Esophagus muscularis mucosa (tissue), 4 donors: ENCODE results near the gene BRINP1. TPM values are rescaled to one million over a fixed set of nuclear protein-coding genes. Genes with fewer than 3 reads are reported as not detected.
A peak's percentile ranks its signal among the peaks of the same experiment; 100 is the strongest.
"Not testable (repeated sequence)": the region's sequence is repeated elsewhere in the genome, so short reads cannot be mapped to it uniquely, and the experiment has no call there.

Experiments used
- DNase-seq: peaks from one replicate; pipeline ENCODE4 v3.0.0-alpha.2; 2017; ENCODE audit errors: extremely low spot score
- H3K27ac ChIP-seq, 4 donors: fragments of 200-600 bp; sonication (generic); replicated peaks in 1 of 4; 1 replicate in 3 of 4; 2 replicates in 1 of 4; pipeline ENCODE4 v1.5.1; 2016 to 2019; ENCODE audit warnings: mild to moderate bottlenecking in 1 of 4
- H3K27me3 ChIP-seq, 4 donors: fragments of 200-600 bp; sonication (generic); one replicate each; pipeline versions ENCODE4 v1.5.1 to v1.6.0; 2016 to 2019
- H3K36me3 ChIP-seq, 4 donors: fragments of 200-600 bp; sonication (generic); one replicate each; pipeline ENCODE4 v1.5.1; 2016 to 2019
- H3K4me1 ChIP-seq, 4 donors: fragments of 200-600 bp; sonication (generic); one replicate each; pipeline ENCODE4 v1.5.1; 2016 to 2019
- H3K4me3 ChIP-seq, 4 donors: fragments of 200-600 bp; sonication (generic); 1 replicate in 2 of 4; 2 replicates in 2 of 4; pipeline ENCODE4 v1.5.1; 2016 to 2019; ENCODE audit warnings: mild to moderate bottlenecking in 4 of 4, moderate library complexity in 1 of 4
- H3K9me3 ChIP-seq, 4 donors: fragments of 200-600 bp; sonication (generic); 1 replicate in 3 of 4; 2 replicates in 1 of 4; pipeline ENCODE4 v1.5.1; 2016 to 2019
- CTCF ChIP-seq, 3 experiments: fragments of 200-600 bp in 2 of 3; fragments of 450-650 bp in 1 of 3; sonication (generic) in 2 of 3; IDR thresholded peaks; one replicate each; pipeline ENCODE4 v1.5.1; 2017 to 2019; ENCODE audit warnings: antibody characterized with exemption in 3 of 3, mild to moderate bottlenecking in 2 of 3, moderate library complexity in 1 of 3
- EP300 ChIP-seq: sonication (generic); formaldehyde crosslinking; IDR thresholded peaks from one replicate; pipeline ENCODE4 v1.6.1; 2017; ENCODE audit warnings: antibody characterized with exemption
- POLR2A ChIP-seq: fragments of 450-650 bp; IDR thresholded peaks from one replicate; pipeline ENCODE4 v1.6.1; 2017; ENCODE audit warnings: antibody characterized with exemption, moderate library complexity, mild to moderate bottlenecking, low read depth
- POLR2AphosphoS5 ChIP-seq, 2 donors: sonication (generic); formaldehyde crosslinking; IDR thresholded peaks; one replicate each; pipeline ENCODE4 v1.6.1; 2017; ENCODE audit warnings: antibody characterized with exemption in 2 of 2
- WGBS: methylation state at CpG from one replicate; pipeline ENCODE4 v1.1.5; 2018; 5-methylcytosine and 5-hydroxymethylcytosine counted together
- intact Hi-C: fragments of 100-400 bp; cut with DNase I; formaldehyde crosslinking; loops from one replicate; pipeline ENCODE4 v1.15.1; 2023
- total RNA-seq, 4 donors: library from RNA; depleted of rRNA; stranded (reverse); fragments of >200 nt; gene quantifications; one replicate each; pipeline versions ENCODE4 v1.1.0 to v1.2.1, GENCODE V29; 2016

The BRINP1 gene
- total RNA-seq, 4 donors from 2014 or later, result not detected

- intact Hi-C loops, result no loop called here
- TF ChIP-seq CTCF (IDR thresholded peaks at IDR 0.05) (no peak), POLR2AphosphoS5 (IDR thresholded peaks at IDR 0.05) (no peak), POLR2A (no peak), EP300 (no peak)
- H3K9me3 ChIP-seq, result no peaks in the 10 kb centered on the region
- H3K36me3 ChIP-seq, result no peaks in the 10 kb centered on the region
- DNase-seq, result no peak
- H3K4me1 ChIP-seq, result no peaks in the 10 kb centered on the region
- 85% methylated on average over 8 of the region's 9 CpGs for WGBS
- no peak overlapping the region for H3K27ac ChIP-seq
- no peak overlapping the region for H3K4me3 ChIP-seq
- no peaks in the 10 kb centered on the region for H3K27me3 ChIP-seq
Observed at GRCh38 chr9:119177196-119177595, 192.0 kb downstream of the BRINP1 start.

GRCh38 chr9:119175581-119175980, 193.7 kb downstream of the BRINP1 start:
- no peaks in the 10 kb centered on the region for H3K4me1 ChIP-seq
- no peak overlapping the region for H3K27ac ChIP-seq
- DNase-seq, result no peak
- WGBS, result 64% methylated on average over 1 of the region's 1 CpG
- TF ChIP-seq POLR2AphosphoS5 (IDR thresholded peaks at IDR 0.05) (no peak), EP300 (no peak), CTCF (IDR thresholded peaks at IDR 0.05) (no peak), POLR2A (no peak)
- H3K36me3 ChIP-seq, result no peaks in the 10 kb centered on the region
- H3K27me3 ChIP-seq, result no peaks in the 10 kb centered on the region
- H3K4me3 ChIP-seq, result no peak overlapping the region
- intact Hi-C loops, result no loop called here
- H3K9me3 ChIP-seq, result no peaks in the 10 kb centered on the region

- H3K4me3 ChIP-seq, result peak overlapping the region in 3 of 4 donors; percentile 7 to 30 (median 19)
- H3K36me3 ChIP-seq, H3K27me3 ChIP-seq, DNase-seq, H3K4me1 ChIP-seq, H3K9me3 ChIP-seq, H3K27ac ChIP-seq, intact Hi-C loops: not testable (repeated sequence)
- 18% methylated on average over 16 of the region's 27 CpGs for WGBS
Observed at GRCh38 chr9:119169222-119169621, 200.0 kb downstream of the BRINP1 start.

GRCh38 chr9:119167876-119168275, 201.4 kb downstream of the BRINP1 start:
- Histone ChIP-seq H3K36me3 (no peaks in the 10 kb centered on the region), H3K27me3 (peaks cover 0 to 4% (median 0%) of the 10 kb centered on the region in 4 donors), H3K4me1 (peaks cover 0 to 3% (median 1%) of the 10 kb centered on the region in 4 donors), H3K27ac (no peak overlapping the region), H3K4me3 (no peak overlapping the region), H3K9me3 (no peaks in the 10 kb centered on the region)
- 91% methylated on average over 16 of the region's 16 CpGs for WGBS
- intact Hi-C loops, result no loop called here
- TF ChIP-seq POLR2AphosphoS5 (IDR thresholded peaks at IDR 0.05) (no peak), POLR2A (no peak), CTCF (IDR thresholded peaks at IDR 0.05) (no peak)
- no peak for DNase-seq

- 95% methylated on average over 19 of the region's 21 CpGs for WGBS
- no peak overlapping the region for H3K27ac ChIP-seq
- no peak for DNase-seq
- peaks cover 0 to 3% (median 1%) of the 10 kb centered on the region in 4 donors for H3K4me1 ChIP-seq
- TF ChIP-seq POLR2AphosphoS5 (IDR thresholded peaks at IDR 0.05) (no peak), EP300 (no peak), CTCF (IDR thresholded peaks at IDR 0.05) (no peak), POLR2A (no peak)
- H3K27me3 ChIP-seq, result peaks cover 0 to 4% (median 0%) of the 10 kb centered on the region in 4 donors
- intact Hi-C loops, result no loop called here
- no peaks in the 10 kb centered on the region for H3K36me3 ChIP-seq
- no peaks in the 10 kb centered on the region for H3K9me3 ChIP-seq
- no peak overlapping the region for H3K4me3 ChIP-seq
Observed at GRCh38 chr9:119167267-119167666, 202.0 kb downstream of the BRINP1 start.
